AG04450 (cell line): ENCODE measurements around the gene LRP5. TPM values are rescaled to one million over a fixed set of nuclear protein-coding genes. Genes with fewer than 3 reads are reported as not detected.
"Not testable (repeated sequence)": the region's sequence is repeated elsewhere in the genome, so short reads cannot be mapped to it uniquely, and the experiment has no call there.

Source experiments
- CTCF ChIA-PET: fragments of 300-600, 350-600 bp; formaldehyde crosslinking; extraction: SDS; loops from one replicate; lab custom pipeline; 2022; ENCODE audit warnings: antibody characterized with exemption, inconsistent platforms; lab: Charles Lee
- POLR2A ChIA-PET: fragments of 350-600 bp; formaldehyde crosslinking; extraction: SDS; loops from one replicate; lab custom pipeline; 2021; ENCODE audit warnings: antibody characterized with exemption, inconsistent platforms; lab: Yijun Ruan, JAX
- DNase-seq: peaks from one replicate; pipeline ENCODE4 v3.0.0-alpha.2; 2011; ENCODE audit warnings: low read depth, low spot score
- H3K27ac ChIP-seq: one replicate; pipeline ENCODE4 v1.5.1; 2012; ENCODE audit warnings: low read depth, low read length, control low read depth
- H3K27me3 ChIP-seq: one replicate; pipeline ENCODE4 v1.6.0; 2012; ENCODE audit warnings: low read length; ENCODE audit not compliant: control insufficient read depth, insufficient read depth
- H3K4me3 ChIP-seq: 2 replicates; pipeline ENCODE4 v1.5.1; 2011; ENCODE audit warnings: mild to moderate bottlenecking, low read depth, low read length, control low read depth
- H3K9me3 ChIP-seq: 2 replicates; pipeline ENCODE4 v1.5.1; 2012; ENCODE audit warnings: low read length; ENCODE audit not compliant: control insufficient read depth, insufficient read depth
- CTCF ChIP-seq: IDR thresholded peaks from 2 replicates; pipeline ENCODE4 v1.5.1; 2011; ENCODE audit warnings: low read depth, low read length, control low read depth, inconsistent platforms
- polyA plus RNA-seq: library from polyadenylated mRNA; depleted of rRNA; stranded (reverse); fragments of >200 nt; gene quantifications from 2 replicates; pipeline ENCODE4 v1.2.3, GENCODE V29; 2011

The LRP5 gene
- polyA plus RNA-seq, 1 experiment: 4.9 TPM

GRCh38 chr11:68398995-68399851 lies 86.8 kb downstream of the LRP5 start:
- no peak for TF ChIP-seq CTCF
- DNase-seq: no peak
- no peak overlapping the region for H3K27ac ChIP-seq

GRCh38 chr11:68399916-68400315 lies 87.5 kb downstream of the LRP5 start:
- H3K4me3 ChIP-seq: no peak overlapping the region
- no peaks in the 10 kb centered on the region for H3K9me3 ChIP-seq
- CTCF ChIA-PET: no interaction called here
- POLR2A ChIA-PET: no interaction called here
- no peak overlapping the region for H3K27ac ChIP-seq
- DNase-seq: no peak
- no peaks in the 10 kb centered on the region for H3K27me3 ChIP-seq
- TF ChIP-seq CTCF: no peak

More at GRCh38 chr11:68398995-68399851, 86.8 kb downstream of the LRP5 start:
- Histone ChIP-seq H3K27me3 (no peaks in the 10 kb centered on the region), H3K9me3 (no peaks in the 10 kb centered on the region), H3K4me3 (no peak overlapping the region)
- ChIA-PET CTCF (no interaction called here), POLR2A (no interaction called here)

- CTCF ChIA-PET, H3K27me3 ChIP-seq, H3K27ac ChIP-seq, H3K9me3 ChIP-seq, POLR2A ChIA-PET, DNase-seq, H3K4me3 ChIP-seq: not testable (repeated sequence)
These were observed 88.2 kb downstream of the LRP5 start for GRCh38 chr11:68400584-68400983.

- Histone ChIP-seq H3K27ac (no peak overlapping the region), H3K4me3 (no peak overlapping the region), H3K27me3 (no peaks in the 10 kb centered on the region), H3K9me3 (no peaks in the 10 kb centered on the region)
- CTCF ChIA-PET: no interaction called here
- DNase-seq: no peak
- no peak for TF ChIP-seq CTCF
- POLR2A ChIA-PET: no interaction called here
These were observed 89.5 kb downstream of the LRP5 start for GRCh38 chr11:68401856-68402255.

- POLR2A ChIA-PET: no interaction called here
- TF ChIP-seq CTCF: no peak
- Histone ChIP-seq H3K9me3 (no peaks in the 10 kb centered on the region), H3K4me3 (no peak overlapping the region), H3K27me3 (no peaks in the 10 kb centered on the region), H3K27ac (no peak overlapping the region)
- DNase-seq: no peak
- CTCF ChIA-PET: no interaction called here
These were observed 90.1 kb downstream of the LRP5 start for GRCh38 chr11:68402355-68403031.
